GM21737 (cell line): Measurements from ENCODE around the gene HAGHL.
"Not testable (repeated sequence)": the region's sequence is repeated elsewhere in the genome, so short reads cannot be mapped to it uniquely, and the experiment has no call there.

Experiments
- ATAC-seq: cut with Tn5 transposase; IDR thresholded peaks from one replicate; pipeline ENCODE4 v1.9.1; 2021; ENCODE audit warnings: mild to moderate bottlenecking, moderate library complexity; ENCODE audit not compliant: unreplicated experiment

The HAGHL gene

DNA sequence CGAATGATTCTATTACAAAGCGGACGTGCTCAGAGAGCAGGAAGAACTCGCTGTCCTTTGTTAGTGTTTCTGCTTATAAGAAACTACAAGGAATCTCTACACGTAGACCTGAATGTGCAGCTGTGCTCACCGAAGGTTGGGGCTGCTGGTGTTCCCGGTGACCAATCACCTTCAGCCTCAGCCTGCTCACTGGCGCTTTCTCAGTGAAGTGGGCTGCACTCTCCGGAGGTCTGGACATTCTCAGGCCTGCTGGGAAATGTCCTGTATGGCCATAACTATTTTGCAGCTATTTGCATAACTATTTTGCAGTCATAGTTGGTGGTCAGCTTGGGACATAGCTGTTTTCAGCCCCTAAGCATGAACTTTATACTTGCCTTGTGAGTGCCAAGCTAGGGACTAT, 23.6 kb downstream of the HAGHL start:
- no peak for ATAC-seq

DNA sequence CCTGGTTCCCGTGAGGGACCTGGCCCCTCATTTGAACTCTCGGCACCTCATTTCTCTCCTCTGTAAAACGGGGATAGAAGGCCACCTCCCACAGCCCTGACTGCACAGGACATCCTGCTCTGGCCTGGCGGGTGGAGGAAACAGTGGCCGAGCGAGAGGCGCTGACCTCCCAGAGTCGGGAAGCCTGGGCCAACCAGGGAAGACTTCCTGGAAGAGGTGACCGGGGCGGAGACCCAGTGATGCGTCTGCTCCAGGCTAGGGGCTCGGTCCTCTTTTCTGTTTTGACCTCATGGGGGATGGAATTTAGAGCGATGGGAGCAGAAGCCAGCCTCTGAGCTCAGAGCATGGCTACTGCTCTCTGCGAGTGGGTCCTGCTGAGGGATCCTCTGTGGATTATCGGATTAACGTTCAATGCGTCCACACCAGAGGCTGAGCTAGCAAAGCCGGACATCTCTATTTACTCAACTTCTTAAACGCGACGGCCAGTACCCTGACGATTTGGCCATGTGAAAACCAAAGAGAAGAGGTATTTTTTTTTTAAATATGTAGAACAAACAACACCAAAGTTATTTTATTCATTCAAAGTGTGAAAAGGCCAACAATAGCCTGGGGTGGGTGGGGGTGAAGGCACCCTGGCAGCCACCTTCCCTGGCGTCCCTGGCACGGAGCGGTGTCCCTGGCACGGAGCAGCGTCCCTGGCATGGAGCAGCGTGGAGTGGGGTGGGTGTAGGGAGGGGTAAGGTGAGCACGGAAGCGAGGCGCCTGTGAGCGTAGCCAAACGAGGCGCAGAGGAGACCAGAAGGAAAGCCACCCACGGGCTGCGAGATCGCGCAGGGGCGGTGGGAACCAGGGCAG, 24.5 kb downstream of the HAGHL start:
- no peak for ATAC-seq

DNA sequence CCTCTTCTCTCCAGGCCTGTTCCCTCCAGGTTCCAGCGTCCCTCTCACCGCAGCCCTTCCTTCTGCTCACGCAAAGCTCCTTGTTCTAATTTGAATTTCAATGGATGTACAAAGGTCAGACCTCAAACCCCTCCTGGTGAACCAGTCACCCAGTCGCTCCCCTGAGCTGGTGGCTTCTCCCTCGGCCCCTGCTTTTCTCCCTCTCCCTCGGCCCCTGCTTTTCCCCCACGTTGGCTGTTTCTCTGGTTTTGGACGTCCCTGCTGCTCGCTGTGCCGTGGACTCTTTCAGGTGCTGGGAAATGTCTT, 25.1 kb downstream of the HAGHL start:
- no peak for ATAC-seq

DNA sequence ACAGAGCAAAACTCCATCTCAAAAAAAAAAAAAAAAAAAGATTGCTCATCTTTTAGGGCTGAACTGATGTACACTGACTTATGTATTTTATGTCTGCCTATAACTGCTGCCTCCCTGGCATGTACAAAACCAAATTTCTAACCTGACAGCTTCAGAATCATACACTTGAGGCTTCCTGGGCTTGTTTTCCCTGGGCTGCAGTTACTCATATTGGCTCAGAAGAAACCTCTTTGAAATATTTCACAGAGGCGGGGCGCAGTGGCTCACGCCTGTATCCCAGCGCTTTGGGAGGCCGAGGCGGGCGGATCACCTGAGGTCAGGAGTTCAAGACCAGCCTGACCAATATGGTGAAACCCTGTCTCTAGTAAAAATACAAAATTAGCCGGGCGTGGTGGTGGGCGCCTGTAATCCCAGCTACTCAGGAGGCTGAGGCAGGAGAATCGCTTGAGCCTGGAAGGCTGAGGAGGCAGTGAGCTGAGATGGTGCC, 27.3 kb downstream of the HAGHL start:
- not testable (repeated sequence) for ATAC-seq

DNA sequence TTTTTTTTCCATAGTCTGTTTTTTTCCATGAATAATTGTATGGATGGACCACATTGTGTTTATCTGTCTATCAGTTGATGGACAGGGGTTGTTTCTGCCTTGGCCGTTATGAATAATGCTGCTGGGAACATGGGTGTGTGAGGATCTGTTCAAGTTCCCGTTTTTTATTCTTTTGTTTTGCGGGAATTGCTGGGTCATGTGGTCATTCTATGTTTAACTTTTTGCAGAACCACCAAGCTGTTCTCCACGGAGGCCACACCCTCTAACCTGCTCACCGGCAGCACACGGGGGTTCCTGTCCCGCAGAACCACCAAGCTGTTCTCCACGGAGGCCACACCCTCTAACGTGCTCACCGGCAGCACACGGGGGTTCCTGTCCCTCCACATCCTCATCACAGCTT, 27.8 kb downstream of the HAGHL start:
- no peak for ATAC-seq

DNA sequence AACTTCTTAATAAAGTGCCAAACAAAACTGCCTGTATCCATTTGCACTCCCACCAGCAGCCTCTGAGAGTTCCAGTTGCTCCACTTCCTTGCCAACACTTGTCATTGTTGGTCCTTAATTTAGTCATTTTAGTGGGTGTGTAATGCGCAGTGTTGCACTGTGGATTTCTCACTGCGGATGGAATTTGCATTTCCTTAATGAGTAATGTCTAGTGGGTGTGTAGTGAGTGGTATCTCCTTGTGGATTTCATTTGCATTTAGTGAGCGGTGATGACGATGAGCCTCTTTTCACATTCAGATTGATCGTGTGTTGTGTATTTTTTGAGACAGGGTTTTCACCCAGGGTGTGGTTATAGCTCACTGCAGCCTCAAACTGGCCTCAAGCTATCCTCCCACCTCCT, 29.5 kb downstream of the HAGHL start:
- no peak for ATAC-seq

DNA sequence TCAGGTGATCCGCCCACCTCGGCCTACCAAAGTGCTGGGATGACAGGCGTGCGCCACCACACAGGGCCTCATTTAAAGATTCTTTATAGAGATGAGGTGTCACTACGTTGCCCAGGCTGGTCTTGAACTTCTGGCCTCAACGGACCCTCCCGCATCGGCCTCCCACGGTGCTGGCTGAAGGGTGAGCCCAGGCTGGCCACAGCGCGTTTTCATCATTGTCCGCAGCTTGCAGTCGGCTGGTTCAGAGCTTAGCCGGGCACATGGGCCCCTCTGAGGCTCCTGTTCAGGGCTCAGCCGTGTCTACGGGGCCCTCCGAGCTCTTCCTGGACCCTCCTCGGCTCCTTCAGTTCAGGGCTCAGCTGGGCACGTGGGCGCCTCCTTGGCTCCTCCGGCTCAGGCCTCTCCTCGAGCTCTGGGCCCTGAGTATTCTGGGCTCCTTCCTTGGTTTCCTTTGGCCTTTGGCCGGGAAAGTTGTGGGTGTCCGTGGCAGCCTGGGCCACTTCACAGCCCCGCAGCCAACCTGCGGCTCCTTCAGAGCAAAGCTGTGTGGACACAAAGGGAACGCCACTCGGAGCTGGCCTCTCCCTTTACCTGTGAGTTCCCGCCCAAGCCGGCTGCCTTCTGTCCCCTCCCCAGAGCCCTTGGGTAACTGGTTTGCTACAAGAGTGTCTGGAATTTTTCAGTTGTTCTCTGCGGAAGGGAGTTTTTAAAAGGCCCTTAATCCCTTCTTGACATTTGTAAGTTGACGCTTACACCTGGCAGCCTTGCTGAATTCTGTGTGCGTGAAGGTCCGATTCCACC, 32.4 kb downstream of the HAGHL start:
- ATAC-seq, result no peak

DNA sequence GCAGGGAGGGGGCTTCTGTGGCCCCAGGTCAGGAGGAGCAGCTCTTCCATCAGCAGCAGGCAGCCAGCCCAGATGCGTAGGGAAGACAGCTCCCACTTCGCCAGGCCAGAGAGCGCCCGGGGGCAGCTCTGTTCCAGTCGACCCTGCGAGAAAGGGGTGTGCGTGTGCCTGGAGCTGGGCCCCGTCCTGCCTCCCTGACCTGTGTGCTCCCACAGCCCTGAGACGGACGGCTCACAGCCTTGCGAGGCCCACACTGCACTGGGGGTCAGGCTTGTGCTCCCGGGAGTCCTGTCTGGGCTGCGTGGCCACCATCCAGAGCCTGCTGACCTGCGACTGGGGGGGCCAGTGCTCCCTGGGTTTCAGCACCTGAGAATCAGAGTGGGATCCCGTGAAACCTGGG, 33.2 kb downstream of the HAGHL start:
- no peak for ATAC-seq

DNA sequence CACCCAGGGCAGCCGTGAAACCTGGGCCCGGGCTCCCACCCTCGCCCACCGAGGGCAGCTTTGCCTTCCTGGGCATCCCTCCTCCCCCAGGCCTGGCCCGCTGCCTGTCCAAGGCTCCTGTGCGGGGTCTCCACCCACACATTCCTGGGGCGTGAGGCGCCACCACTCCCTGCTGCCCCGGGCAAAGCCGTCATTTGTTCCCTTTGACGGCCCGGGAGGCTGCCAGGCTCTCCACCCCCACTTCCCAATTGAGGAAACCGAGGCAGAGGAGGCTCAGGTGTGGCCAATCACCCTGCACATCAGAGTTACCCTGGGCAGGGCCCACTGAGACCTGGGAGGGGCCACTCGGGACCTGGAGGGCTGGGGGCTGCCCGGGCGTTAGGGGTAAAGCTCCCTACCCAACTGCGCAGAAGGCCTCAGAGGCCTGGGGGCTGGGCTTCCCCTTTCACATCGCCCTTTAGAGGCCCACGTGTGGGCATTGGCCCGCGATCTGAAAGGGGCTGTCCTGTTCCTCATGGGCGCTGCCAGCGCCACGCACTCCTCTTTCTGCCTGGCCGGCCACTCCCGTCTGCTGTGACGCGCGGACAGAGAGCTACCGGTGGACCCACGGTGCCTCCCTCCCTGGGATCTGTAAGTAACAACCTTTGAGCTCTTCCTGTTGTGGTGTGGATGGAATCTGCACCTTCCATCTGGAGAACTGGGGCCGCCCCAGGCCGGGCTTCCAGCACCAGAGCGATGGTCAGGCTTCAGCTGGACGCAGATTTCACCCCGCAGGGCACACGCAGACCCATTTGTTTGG, 33.8 kb downstream of the HAGHL start, which contains the start of gene MSLN:
Gene MSLN (plus strand): TSS at position 190 of the 799 bp plus-strand sequence. CDS start 1,947 bp downstream, outside the sequence.
- ATAC-seq, result no peak

DNA sequence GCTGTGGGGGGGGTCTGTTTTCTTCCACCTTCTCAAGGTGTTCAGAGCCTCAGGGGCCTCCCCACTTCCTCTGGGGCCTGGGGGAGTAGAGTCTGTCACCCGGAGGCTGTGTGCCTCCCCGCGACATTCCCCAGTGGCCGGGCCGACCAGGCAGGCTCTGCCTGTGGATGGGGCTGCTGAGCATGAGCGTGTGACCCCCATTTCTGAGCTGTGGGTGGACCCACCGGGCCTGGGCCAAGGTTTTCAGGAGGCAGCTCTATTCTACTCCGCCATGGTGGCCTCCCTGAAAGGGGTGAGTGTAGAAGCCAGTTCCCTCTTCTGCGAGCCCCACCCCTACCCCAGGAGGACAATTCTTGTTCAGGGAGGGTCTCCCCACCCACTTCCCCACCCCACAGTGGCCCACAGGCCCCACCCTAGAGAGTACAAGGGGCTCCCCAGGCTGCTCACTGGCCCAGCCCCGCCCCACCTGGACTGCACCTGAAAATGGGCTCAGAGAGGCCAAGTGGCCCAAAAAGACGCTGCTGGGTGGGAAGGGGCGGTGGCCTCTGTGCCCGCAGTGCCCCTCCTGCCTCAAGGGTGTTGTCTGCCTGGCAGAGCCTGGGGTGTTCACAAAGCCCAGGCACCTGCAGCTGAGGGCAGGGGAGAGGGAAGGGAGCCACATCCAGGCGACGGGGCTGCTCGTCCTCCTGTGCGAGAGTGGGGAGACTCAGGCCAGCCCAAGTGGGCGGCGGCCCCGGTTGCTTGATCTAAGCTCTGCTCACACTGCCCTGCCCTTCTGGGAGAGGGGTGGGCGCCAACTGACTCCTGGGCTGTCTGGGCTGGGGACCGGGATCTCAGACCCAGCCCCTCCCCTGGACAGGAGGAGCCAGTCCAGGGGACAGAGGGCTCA, 35.0 kb downstream of the HAGHL start:
- ATAC-seq, result no peak

DNA sequence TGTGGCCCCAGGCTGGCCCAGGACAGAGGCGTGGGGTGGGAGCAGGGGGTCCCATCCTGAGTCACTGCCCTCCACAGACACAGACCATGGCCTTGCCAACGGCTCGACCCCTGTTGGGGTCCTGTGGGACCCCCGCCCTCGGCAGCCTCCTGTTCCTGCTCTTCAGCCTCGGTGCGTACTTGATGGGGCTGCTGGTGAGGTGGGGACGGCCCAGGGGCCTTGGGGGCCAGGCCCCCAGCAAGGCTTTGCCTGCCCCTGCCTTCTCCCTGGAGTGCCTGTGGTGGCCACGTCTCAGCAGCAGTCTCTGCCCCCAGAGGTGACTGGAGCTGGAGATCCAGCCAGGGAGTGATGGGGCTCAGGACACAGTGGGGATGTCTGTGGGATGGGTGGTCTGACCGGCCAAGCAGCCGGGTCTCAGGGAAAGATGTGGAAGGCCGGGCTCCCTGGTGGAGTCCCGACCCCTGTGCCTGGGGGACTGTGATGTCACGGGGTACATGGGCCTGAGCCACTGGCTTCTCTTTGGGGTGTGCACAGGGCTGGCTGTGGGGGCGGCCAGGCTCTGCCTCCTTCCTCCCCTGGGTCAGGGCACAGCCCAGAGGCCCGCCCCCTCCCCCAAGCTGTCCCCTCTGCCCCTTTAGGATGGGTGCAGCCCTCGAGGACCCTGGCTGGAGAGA, 35.8 kb downstream of the HAGHL start:
- ATAC-seq, result no peak

DNA sequence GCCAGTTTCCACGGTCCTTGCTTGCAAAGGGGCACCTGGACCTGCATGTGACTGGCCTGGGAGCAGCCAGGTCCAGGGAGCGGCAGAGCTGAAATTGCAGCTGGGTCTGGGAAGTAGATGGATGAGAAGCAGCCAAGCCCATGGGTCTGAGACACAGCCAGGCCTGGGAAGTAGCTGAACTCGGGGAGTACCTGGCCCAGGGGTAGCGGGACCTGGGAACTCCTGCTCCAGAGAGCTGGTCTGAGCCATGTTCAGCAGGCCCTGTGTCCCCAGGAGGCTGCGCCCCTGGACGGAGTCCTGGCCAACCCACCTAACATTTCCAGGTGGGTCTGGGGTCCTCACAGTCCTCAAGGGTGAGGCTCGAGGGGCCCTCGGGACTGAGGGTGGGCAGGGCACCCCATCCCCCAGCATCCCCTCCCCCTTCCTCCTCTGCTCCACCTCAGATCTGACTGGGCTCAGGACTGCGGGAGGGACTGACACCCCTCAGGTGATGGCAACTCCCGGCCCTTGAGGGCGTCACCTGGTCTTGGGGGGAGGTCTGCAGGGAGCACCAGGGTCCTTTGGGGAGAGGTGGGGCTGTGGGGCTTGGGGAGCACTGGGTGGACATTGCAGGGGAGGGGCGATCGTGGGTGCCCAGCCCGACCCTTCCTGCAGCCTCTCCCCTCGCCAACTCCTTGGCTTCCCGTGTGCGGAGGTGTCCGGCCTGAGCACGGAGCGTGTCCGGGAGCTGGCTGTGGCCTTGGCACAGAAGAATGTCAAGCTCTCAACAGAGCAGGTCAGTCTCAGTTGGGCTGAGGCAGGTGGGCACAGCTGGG, 36.7 kb downstream of the HAGHL start:
- ATAC-seq, result no peak

DNA sequence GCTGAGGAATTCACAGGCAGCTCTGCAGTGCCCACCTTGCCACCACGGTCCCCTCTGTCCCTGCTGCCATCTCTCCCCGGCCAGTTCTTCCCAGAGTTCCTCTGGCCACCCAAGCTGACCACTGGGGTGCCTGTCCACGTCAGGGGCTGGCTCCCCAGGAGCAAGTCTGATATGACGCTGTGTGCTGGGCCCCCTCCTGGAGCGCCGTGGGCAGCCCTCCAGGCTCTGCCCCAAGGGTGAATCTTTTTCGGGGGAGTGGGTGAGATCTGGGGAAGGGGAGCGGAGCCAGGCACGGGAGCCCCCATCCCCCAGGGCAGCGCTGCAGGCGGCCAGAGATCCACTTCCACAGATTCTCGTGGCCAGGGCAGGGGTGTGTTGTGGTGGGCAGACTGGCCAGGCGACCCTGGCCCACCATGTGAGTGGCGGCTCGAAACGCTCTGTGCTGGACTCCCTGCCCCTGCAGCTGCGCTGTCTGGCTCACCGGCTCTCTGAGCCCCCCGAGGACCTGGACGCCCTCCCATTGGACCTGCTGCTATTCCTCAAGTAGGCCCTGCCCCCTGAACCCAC, 37.4 kb downstream of the HAGHL start:
- no peak for ATAC-seq

DNA sequence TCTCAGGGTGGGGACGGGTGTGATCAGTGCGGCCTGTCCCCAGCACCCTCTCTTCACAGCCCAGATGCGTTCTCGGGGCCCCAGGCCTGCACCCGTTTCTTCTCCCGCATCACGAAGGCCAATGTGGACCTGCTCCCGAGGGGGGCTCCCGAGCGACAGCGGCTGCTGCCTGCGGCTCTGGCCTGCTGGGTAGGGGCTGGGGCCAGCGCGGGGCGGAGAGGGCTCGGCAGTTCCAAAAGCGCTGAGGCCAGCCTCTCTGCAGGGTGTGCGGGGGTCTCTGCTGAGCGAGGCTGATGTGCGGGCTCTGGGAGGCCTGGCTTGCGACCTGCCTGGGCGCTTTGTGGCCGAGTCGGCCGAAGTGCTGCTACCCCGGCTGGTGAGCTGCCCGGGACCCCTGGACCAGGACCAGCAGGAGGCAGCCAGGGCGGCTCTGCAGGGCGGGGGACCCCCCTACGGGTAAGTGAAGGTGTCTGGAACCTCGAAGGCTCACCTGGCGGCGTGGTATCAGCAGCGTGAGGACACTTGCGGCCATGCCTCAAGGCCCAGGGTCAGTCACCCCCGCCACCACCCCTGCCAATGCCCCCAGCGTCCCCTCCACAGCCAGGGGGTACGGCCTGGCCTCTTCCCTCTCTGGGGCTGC, 38.1 kb downstream of the HAGHL start:
- no peak for ATAC-seq

DNA sequence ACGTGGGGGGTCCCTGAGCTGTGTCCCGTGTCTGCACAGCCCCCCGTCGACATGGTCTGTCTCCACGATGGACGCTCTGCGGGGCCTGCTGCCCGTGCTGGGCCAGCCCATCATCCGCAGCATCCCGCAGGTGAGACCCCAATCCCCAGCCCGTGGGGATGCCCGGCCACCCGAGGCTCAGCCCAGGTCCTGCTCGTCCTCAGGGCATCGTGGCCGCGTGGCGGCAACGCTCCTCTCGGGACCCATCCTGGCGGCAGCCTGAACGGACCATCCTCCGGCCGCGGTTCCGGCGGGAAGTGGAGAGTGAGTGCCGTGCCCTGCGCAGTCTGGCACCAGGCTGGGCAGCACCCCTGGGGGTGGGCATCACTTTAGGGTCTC, 38.6 kb downstream of the HAGHL start:
- ATAC-seq, result no peak

DNA sequence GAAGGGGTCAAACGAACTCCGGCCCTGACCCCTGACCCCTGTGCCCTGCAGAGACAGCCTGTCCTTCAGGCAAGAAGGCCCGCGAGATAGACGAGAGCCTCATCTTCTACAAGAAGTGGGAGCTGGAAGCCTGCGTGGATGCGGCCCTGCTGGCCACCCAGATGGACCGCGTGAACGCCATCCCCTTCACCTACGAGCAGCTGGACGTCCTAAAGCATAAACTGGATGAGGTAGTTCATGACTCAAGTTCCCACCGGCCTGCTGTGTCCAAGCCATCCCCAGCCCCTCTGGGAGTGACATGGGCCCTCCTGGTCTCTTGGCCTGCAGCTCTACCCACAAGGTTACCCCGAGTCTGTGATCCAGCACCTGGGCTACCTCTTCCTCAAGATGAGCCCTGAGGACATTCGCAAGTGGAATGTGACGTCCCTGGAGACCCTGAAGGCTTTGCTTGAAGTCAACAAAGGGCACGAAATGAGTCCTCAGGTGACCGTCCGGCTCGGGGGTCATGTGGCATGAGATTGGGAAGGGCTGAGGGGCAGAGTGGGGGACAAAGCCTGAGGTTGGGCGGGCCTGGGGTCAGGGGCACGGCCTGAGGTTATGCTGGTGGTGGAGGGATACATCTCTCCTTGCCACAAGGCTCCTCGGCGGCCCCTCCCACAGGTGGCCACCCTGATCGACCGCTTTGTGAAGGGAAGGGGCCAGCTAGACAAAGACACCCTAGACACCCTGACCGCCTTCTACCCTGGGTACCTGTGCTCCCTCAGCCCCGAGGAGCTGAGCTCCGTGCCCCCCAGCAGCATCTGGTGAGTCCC, 39.3 kb downstream of the HAGHL start:
- ATAC-seq, result no peak
